HCT116 (cell line): ENCODE measurements around the gene ZBTB20. TPM values are rescaled to one million over a fixed set of nuclear protein-coding genes. Genes with fewer than 3 reads are reported as not detected.
A peak's percentile ranks its signal among the peaks of the same experiment; 100 is the strongest.

ENCODE experiments used
- ATAC-seq: fragments of 200-7000 bp; cut with Tn5 transposase; 2 replicates; pipeline ENCODE4 v1.9.1; 2020; ENCODE audit warnings: mild to moderate bottlenecking, moderate library complexity
- BruUV-seq: library from RNA; stranded (reverse); fragments of 400-500 nt; replicated peaks from 2 replicates; lab custom pipeline; 2021; lab: Mats Ljungman, UMichigan
- CTCF ChIA-PET: fragments of 300-600 bp; sonication (Branson Sonifier 250); formaldehyde crosslinking; loops from one replicate; lab custom pipeline; 2021; ENCODE audit warnings: antibody characterized with exemption; lab: Charles Lee
- POLR2A ChIA-PET: fragments of 300-600, 350-600 bp; sonication (Branson Sonifier 250); formaldehyde crosslinking; loops from one replicate; lab custom pipeline; 2021; ENCODE audit warnings: antibody characterized with exemption; lab: Charles Lee
- RAD21 ChIA-PET, 2 experiments: fragments of 300-600 bp; sonication (Branson Sonifier 250); formaldehyde crosslinking; loops; one replicate each; lab custom pipeline; 2023; ENCODE audit warnings: low total read pairs in 2 of 2; ENCODE audit not compliant: uncharacterized antibody in 2 of 2, unreplicated experiment in 2 of 2, low non-redundant PET in 1 of 2; lab: Charles Lee
- DNase-seq: peaks from one replicate; pipeline ENCODE4 v3.0.0-alpha.2; 2010; ENCODE audit warnings: low read depth, low spot score
- H2AFZ ChIP-seq: fragments of 200-600 bp; shearing (Covaris generic), sonication (generic); 2 replicates; pipeline ENCODE4 v1.6.1; 2017; ENCODE audit warnings: low read depth, mixed run types, mixed read lengths, antibody characterized with exemption, low read length; ENCODE audit not compliant: poor library complexity, severe bottlenecking
- H3K27ac ChIP-seq: 2 replicates; pipeline ENCODE4 v1.5.1; 2012; ENCODE audit warnings: low read depth, low read length
- H3K27me3 ChIP-seq: fragments of 200-600 bp; sonication (generic); 2 replicates; pipeline ENCODE4 v1.6.1; 2016; ENCODE audit warnings: mixed run types, low read length, mixed read lengths; ENCODE audit not compliant: insufficient read depth
- H3K36me3 ChIP-seq, 2 experiments: fragments of 200-500 bp in 1 of 2; fragments of 200-600 bp in 1 of 2; sonication (Bioruptor generic) in 1 of 2; sonication (generic) in 1 of 2; 2 replicates each; pipeline versions ENCODE4 v1.5.1 to v1.6.1; 2014 to 2016; ENCODE audit warnings: low read length in 2 of 2, inconsistent platforms in 1 of 2, mixed read lengths in 1 of 2, mixed run types in 1 of 2; ENCODE audit not compliant: insufficient read depth in 2 of 2, control insufficient read depth in 1 of 2
- H3K4me1 ChIP-seq, 2 experiments: fragments of 200-600 bp in 1 of 2; sonication (generic) in 1 of 2; 2 replicates each; pipeline versions ENCODE4 v1.5.1 to v1.6.1; 2012 to 2017; ENCODE audit warnings: low read length in 2 of 2, inconsistent platforms in 1 of 2, mild to moderate bottlenecking in 1 of 2, mixed read lengths in 1 of 2, mixed run types in 1 of 2, moderate library complexity in 1 of 2; ENCODE audit not compliant: insufficient read depth in 2 of 2, control insufficient read depth in 1 of 2
- H3K4me2 ChIP-seq: fragments of 200-600 bp; sonication (generic); 2 replicates; pipeline ENCODE4 v1.6.1; 2017; ENCODE audit warnings: mixed run types, low read length, mixed read lengths
- H3K4me3 ChIP-seq, 2 experiments: fragments of 200-600 bp in 1 of 2; sonication (generic) in 1 of 2; replicated peaks in 1 of 2; 2 replicates each; pipeline ENCODE4 v1.5.1; 2011 to 2016; ENCODE audit warnings: low read length in 2 of 2, control low read depth in 1 of 2, low read depth in 1 of 2, mild to moderate bottlenecking in 1 of 2, mixed read lengths in 1 of 2, mixed run types in 1 of 2
- H3K79me2 ChIP-seq: fragments of 200-600 bp; sonication (generic); 2 replicates; pipeline ENCODE4 v1.6.1; 2017; ENCODE audit warnings: mild to moderate bottlenecking, mixed run types, low read length, moderate library complexity, mixed read lengths; ENCODE audit not compliant: insufficient read depth
- H3K9ac ChIP-seq: fragments of 200-600 bp; sonication (generic); 2 replicates; pipeline ENCODE4 v1.6.1; 2016; ENCODE audit warnings: low read length, mixed read lengths
- H3K9me2 ChIP-seq: fragments of 200-600 bp; sonication (generic), shearing (Covaris generic); 2 replicates; pipeline ENCODE4 v1.6.1; 2017; ENCODE audit warnings: mixed run types, mild to moderate bottlenecking, moderate library complexity; ENCODE audit not compliant: insufficient read depth
- H3K9me3 ChIP-seq, 2 experiments: fragments of 200-500 bp in 1 of 2; fragments of 200-600 bp in 1 of 2; sonication (Bioruptor generic) in 1 of 2; sonication (generic) in 1 of 2; 2 replicates each; pipeline ENCODE4 v1.6.1; 2014 to 2017; ENCODE audit warnings: low read length in 2 of 2, mixed read lengths in 2 of 2, inconsistent platforms in 1 of 2, low read depth in 1 of 2, mild to moderate bottlenecking in 1 of 2, mixed run types in 1 of 2, moderate library complexity in 1 of 2; ENCODE audit not compliant: control insufficient read depth in 1 of 2, insufficient read depth in 1 of 2
- H4K20me1 ChIP-seq: fragments of 200-600 bp; sonication (generic), shearing (Covaris generic); 2 replicates; pipeline ENCODE4 v1.6.1; 2017; ENCODE audit warnings: mixed run types, mild to moderate bottlenecking, moderate library complexity; ENCODE audit not compliant: insufficient read depth
- ATF3 ChIP-seq: IDR thresholded peaks from 2 replicates; pipeline ENCODE4 v1.6.1; 2012
- CBX3 ChIP-seq: IDR thresholded peaks from 2 replicates; pipeline ENCODE4 v1.6.1; 2012; ENCODE audit warnings: low read depth
- EGR1 ChIP-seq: IDR thresholded peaks from 2 replicates; pipeline ENCODE4 v1.6.1; 2012; ENCODE audit warnings: low read depth
- ELF1 ChIP-seq: IDR thresholded peaks from 2 replicates; pipeline ENCODE4 v1.6.1; 2012; ENCODE audit warnings: low read depth, borderline replicate concordance
- EZH2 ChIP-seq: fragments of 200-600 bp; sonication (generic); IDR thresholded peaks from 2 replicates; pipeline ENCODE4 v1.6.1; 2017; ENCODE audit warnings: antibody characterized with exemption, mixed run types
- EZH2phosphoT487 ChIP-seq: fragments of 200-600 bp; IDR thresholded peaks from 2 replicates; pipeline ENCODE4 v1.6.1; 2018; ENCODE audit warnings: antibody characterized with exemption, borderline replicate concordance
- JUND ChIP-seq: IDR thresholded peaks from 2 replicates; pipeline ENCODE4 v1.6.1; 2012
- POLR2A ChIP-seq: IDR thresholded peaks from 2 replicates; pipeline ENCODE4 v1.7.0; 2011; ENCODE audit warnings: borderline replicate concordance; ENCODE audit not compliant: insufficient read depth, insufficient read length; ENCODE audit errors: extremely low read depth
- POLR2AphosphoS5 ChIP-seq: IDR thresholded peaks from 2 replicates; pipeline ENCODE4 v1.6.1; 2011; ENCODE audit warnings: mild to moderate bottlenecking, low read depth, low read length, moderate library complexity
- SIN3A ChIP-seq: IDR thresholded peaks from 2 replicates; pipeline ENCODE4 v1.6.1; 2012; ENCODE audit warnings: low read depth
- SRF ChIP-seq: IDR thresholded peaks from 2 replicates; pipeline ENCODE4 v1.6.1; 2012; ENCODE audit warnings: low read depth
- YY1 ChIP-seq: IDR thresholded peaks from 2 replicates; pipeline ENCODE4 v1.6.1; 2011; ENCODE audit warnings: low read length, low read depth, moderate library complexity, mild to moderate bottlenecking; ENCODE audit not compliant: insufficient replicate concordance; ENCODE audit errors: extremely low read depth
- ZFX ChIP-seq: fragments of 450-650 bp; IDR thresholded peaks from 2 replicates; pipeline ENCODE4 v1.6.1; 2017
- ZNF274 ChIP-seq: fragments of 200-500 bp; sonication (Bioruptor generic); IDR thresholded peaks from 2 replicates; pipeline ENCODE4 v1.6.1; 2014; ENCODE audit warnings: mild to moderate bottlenecking, low read depth, low read length, inconsistent platforms
- intact Hi-C: fragments of 100-400 bp; cut with micrococcal nuclease; formaldehyde crosslinking; loops from 2 replicates; pipeline ENCODE4 v1.10.0; 2022
- total RNA-seq: library from RNA; stranded (reverse); gene quantifications from one replicate; pipeline ENCODE4 v1.2.1, GENCODE V29; 2021; ENCODE audit not compliant: unreplicated experiment
- TF ChIP-seq, protein P1 (sequence below), 3 experiments: fragments of 200-600 bp in 1 of 3; sonication (generic) in 1 of 3; IDR thresholded peaks in 2 of 3; conservative IDR thresholded peaks in 1 of 3; 2 replicates each; pipeline ENCODE4 v1.5.1; 2012 to 2017; ENCODE audit warnings: low read depth in 2 of 3, low read length in 2 of 3, antibody characterized with exemption in 1 of 3, borderline replicate concordance in 1 of 3, control low read depth in 1 of 3, mild to moderate bottlenecking in 1 of 3, mixed read lengths in 1 of 3, mixed run types in 1 of 3, moderate library complexity in 1 of 3; ENCODE audit not compliant: insufficient read depth in 1 of 3
- TF ChIP-seq, protein P2 (sequence below): IDR thresholded peaks from 2 replicates; pipeline ENCODE4 v1.6.1; 2012; ENCODE audit warnings: low read depth
- TF ChIP-seq, protein P3 (sequence below): IDR thresholded peaks from 2 replicates; pipeline ENCODE4 v1.6.1; 2012

ZBTB20 gene
- total RNA-seq, 1 experiment from 2014 or later = 42.1 TPM

GRCh38 chr3:114499976-114500375 is 647.1 kb downstream of the ZBTB20 start:
- Histone ChIP-seq H3K4me3 (no peak overlapping the region), H3K9me3 (no peaks in the 10 kb centered on the region), H3K4me2 (peak overlapping the region; percentile 70), H3K4me1 (peaks cover 87 to 91% of the 10 kb centered on the region in 2 experiments)
- ChIA-PET POLR2A (no interaction called here), CTCF (no interaction called here)
- ATAC-seq = peak; percentile 4; the same call in 1 of the 2 replicates
- no peak for TF ChIP-seq EZH2
- no peak for TF ChIP-seq SIN3A
- no peak for TF ChIP-seq POLR2AphosphoS5
- TF ChIP-seq, protein P1, sequence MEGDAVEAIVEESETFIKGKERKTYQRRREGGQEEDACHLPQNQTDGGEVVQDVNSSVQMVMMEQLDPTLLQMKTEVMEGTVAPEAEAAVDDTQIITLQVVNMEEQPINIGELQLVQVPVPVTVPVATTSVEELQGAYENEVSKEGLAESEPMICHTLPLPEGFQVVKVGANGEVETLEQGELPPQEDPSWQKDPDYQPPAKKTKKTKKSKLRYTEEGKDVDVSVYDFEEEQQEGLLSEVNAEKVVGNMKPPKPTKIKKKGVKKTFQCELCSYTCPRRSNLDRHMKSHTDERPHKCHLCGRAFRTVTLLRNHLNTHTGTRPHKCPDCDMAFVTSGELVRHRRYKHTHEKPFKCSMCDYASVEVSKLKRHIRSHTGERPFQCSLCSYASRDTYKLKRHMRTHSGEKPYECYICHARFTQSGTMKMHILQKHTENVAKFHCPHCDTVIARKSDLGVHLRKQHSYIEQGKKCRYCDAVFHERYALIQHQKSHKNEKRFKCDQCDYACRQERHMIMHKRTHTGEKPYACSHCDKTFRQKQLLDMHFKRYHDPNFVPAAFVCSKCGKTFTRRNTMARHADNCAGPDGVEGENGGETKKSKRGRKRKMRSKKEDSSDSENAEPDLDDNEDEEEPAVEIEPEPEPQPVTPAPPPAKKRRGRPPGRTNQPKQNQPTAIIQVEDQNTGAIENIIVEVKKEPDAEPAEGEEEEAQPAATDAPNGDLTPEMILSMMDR (IDR thresholded peaks at IDR 0.05 in 2 of 3, conservative IDR thresholded peaks at IDR 0.05 in 1 of 3; ENCODE audit: borderline replicate concordance in 1 of 3, insufficient read depth in 1 of 3, low read depth in 2 of 3, low read length in 2 of 3) = no peak
- TF ChIP-seq CBX3 = no peak
- TF ChIP-seq ZFX = no peak
- TF ChIP-seq EZH2phosphoT487 = no peak
- TF ChIP-seq, protein P2, sequence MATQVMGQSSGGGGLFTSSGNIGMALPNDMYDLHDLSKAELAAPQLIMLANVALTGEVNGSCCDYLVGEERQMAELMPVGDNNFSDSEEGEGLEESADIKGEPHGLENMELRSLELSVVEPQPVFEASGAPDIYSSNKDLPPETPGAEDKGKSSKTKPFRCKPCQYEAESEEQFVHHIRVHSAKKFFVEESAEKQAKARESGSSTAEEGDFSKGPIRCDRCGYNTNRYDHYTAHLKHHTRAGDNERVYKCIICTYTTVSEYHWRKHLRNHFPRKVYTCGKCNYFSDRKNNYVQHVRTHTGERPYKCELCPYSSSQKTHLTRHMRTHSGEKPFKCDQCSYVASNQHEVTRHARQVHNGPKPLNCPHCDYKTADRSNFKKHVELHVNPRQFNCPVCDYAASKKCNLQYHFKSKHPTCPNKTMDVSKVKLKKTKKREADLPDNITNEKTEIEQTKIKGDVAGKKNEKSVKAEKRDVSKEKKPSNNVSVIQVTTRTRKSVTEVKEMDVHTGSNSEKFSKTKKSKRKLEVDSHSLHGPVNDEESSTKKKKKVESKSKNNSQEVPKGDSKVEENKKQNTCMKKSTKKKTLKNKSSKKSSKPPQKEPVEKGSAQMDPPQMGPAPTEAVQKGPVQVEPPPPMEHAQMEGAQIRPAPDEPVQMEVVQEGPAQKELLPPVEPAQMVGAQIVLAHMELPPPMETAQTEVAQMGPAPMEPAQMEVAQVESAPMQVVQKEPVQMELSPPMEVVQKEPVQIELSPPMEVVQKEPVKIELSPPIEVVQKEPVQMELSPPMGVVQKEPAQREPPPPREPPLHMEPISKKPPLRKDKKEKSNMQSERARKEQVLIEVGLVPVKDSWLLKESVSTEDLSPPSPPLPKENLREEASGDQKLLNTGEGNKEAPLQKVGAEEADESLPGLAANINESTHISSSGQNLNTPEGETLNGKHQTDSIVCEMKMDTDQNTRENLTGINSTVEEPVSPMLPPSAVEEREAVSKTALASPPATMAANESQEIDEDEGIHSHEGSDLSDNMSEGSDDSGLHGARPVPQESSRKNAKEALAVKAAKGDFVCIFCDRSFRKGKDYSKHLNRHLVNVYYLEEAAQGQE = no peak
- TF ChIP-seq SRF = no peak
- TF ChIP-seq ATF3 = no peak
- TF ChIP-seq YY1 = no peak
- TF ChIP-seq, protein P3, sequence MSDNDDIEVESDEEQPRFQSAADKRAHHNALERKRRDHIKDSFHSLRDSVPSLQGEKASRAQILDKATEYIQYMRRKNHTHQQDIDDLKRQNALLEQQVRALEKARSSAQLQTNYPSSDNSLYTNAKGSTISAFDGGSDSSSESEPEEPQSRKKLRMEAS = no peak
- TF ChIP-seq POLR2A = no peak
- TF ChIP-seq JUND = no peak
- no peak for TF ChIP-seq ELF1
- no peak for TF ChIP-seq EGR1
- TF ChIP-seq ZNF274 = no peak
- TF ChIP-seq, all 23 proteins: peak for 0
- H3K9me2 ChIP-seq = no peaks in the 10 kb centered on the region
- H2AFZ ChIP-seq = no peak overlapping the region
- intact Hi-C loops = loop anchor here (2.0 kb wide), 1 partner anchor 143 kb away; no protein-coding TSS in a partner anchor
- RAD21 ChIA-PET = no interaction called here
- peak overlapping the region; percentile 55 for H3K9ac ChIP-seq
- DNase-seq = no peak
- H3K27ac ChIP-seq = peak overlapping the region; percentile 77
- no peaks in the 10 kb centered on the region for H3K27me3 ChIP-seq
- H4K20me1 ChIP-seq = no peaks in the 10 kb centered on the region
- no TSS peak for BruUV-seq
- H3K79me2 ChIP-seq = peaks cover 88% of the 10 kb centered on the region
- H3K36me3 ChIP-seq = no peaks in the 10 kb centered on the region; a peak in 1 of 4 replicates
